D721Med (cell line): ENCODE results near the gene CCDC192.
A peak's percentile ranks its signal among the peaks of the same experiment; 100 is the strongest.

Experiments used
- DNase-seq: peaks from one replicate; pipeline ENCODE4 v3.0.0; 2011; ENCODE audit warnings: low spot score; ENCODE audit not compliant: insufficient read length
- FAIRE-seq: peaks from 2 replicates; lab custom pipeline; 2011; peaks lifted over from hg19 to GRCh38; lab: Jason Lieb, UNC
- CTCF ChIP-seq: IDR thresholded peaks from 2 replicates; pipeline ENCODE4 v1.5.1; 2012; ENCODE audit warnings: mild to moderate bottlenecking, control low read depth; ENCODE audit not compliant: insufficient read depth; ENCODE audit errors: missing control alignments

CCDC192 gene

GRCh38 chr5:127878174-127878750, 175.1 kb downstream of the CCDC192 start:
- peak; percentile 90 for TF ChIP-seq CTCF
- DNase-seq (no peak), FAIRE-seq (peak; percentile 82)

DNA sequence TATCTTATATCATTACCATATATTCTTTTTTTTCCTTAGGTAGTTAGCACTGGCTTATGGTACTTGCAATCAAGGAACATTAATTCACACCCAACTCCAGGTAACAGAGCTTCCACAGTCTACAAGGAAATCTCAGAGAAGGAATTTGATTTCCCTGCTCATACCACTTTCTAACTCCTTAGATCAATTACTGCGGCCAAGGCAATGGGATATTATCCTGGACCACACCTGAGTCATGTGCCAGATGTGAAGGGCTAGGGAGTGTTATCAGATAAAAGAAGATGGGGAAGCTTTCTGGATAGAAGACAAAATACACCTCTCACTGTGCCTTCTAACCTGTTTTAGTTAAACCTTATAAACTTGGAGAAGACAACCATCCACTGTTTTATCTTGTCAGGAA, 181.2 kb downstream of the CCDC192 start:
- FAIRE-seq (no peak), DNase-seq (no peak)
- no peak for TF ChIP-seq CTCF

- DNase-seq (no peak), FAIRE-seq (no peak)
- TF ChIP-seq CTCF: no peak
Measured at GRCh38 chr5:127885176-127885575, 182.0 kb downstream of the CCDC192 start.

DNA sequence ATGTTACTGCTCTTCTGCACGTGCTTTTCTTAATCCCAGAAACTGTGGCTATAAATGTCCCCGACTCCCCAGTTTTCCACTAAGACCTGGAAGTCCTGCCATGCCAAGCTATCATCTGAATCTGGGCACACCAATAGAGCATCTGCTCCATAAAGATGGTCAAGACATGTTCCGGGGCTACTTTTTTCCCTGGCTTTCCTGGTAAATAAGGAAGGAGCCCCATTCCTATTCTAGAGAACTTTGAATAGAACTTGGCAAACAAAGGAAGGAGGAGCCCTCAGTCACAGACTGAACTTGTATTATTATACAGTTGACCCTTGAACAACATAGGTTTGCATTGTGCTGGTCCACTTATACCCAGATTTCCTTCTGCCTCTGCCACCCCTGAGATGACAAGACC, 182.9 kb downstream of the CCDC192 start:
- no peak for FAIRE-seq
- TF ChIP-seq CTCF: no peak
- no peak for DNase-seq

DNA sequence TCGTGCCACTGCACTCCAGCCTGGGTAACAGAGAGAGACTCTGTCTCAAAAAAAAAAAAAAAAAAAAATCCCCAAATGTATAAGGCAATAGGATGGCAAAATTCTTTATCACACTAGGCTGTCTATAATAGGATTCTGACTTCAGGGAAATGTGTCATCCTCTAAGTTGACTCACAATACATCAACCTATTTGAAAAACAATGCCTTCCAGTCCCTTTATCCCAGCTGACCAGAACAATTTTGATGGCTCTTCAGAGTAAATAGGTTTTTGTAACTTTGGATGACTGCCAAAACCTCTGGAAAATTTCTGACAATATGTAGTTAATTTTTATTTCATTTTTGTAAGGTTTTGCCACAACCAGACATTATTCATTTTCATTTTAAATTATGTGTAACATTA, 184.1 kb downstream of the CCDC192 start:
- no peak for TF ChIP-seq CTCF
- FAIRE-seq (no peak), DNase-seq (no peak)

GRCh38 chr5:127891942-127892341, 188.8 kb downstream of the CCDC192 start:
- peak; percentile 67 for FAIRE-seq
- no peak for TF ChIP-seq CTCF
- no peak for DNase-seq

DNA sequence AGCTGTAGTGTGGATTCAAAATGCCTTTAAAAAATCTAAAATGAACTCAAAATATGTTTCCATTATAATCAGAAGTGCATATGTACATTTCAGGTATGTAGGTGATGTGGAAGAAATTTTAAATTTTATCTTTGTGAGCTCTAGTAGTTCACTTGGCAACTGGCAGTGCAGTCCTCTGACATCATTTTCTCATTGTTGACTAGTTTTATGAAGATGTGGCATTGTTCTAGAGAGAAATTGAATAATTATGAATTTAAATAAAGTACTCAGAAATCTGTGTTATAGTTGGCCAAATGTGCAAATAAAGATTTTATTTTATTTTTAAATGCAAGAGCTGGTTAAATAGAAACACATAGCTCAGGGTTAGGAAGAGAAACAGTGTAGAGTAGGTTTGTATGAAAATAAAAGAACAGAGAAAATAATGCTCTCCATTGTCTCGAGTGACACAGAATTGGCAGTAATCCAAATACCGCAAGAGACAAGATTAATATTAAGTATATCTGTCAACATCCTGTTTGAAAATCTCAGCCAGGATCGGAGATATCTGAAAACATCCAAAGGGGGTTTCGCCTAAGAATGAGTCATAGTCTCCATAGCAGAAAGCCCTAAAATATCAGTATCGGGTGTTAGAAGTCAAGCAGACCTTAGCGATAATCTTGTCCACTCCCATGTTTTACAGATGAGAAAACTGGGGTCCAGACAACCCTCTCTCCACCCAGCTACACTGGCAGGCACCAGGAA, 189.4 kb downstream of the CCDC192 start:
- no peak for TF ChIP-seq CTCF
- FAIRE-seq (no peak), DNase-seq (no peak)
